B cell (primary cell): Measurements from ENCODE around the gene GLRX. TPM values are rescaled to one million over a fixed set of nuclear protein-coding genes. Genes with fewer than 3 reads are reported as not detected.
"Not testable (repeated sequence)": the region's sequence is repeated elsewhere in the genome, so short reads cannot be mapped to it uniquely, and the experiment has no call there.

Source experiments
- ATAC-seq: fragments of 200-7000 bp; cut with Tn5 transposase; one replicate; pipeline ENCODE4 v1.10.0; 2021; ENCODE audit warnings: low read depth, mild to moderate bottlenecking, moderate number of reproducible peaks, moderate library complexity
- CTCF ChIA-PET: fragments of 350-600 bp; sonication (Branson Sonifier 250); formaldehyde crosslinking; loops from one replicate; lab custom pipeline; 2021; ENCODE audit warnings: antibody characterized with exemption, inconsistent platforms; lab: Charles Lee
- POLR2A ChIA-PET: fragments of 350-600 bp; sonication (Branson Sonifier 250); formaldehyde crosslinking; loops from one replicate; lab custom pipeline; 2021; ENCODE audit warnings: antibody characterized with exemption; lab: Charles Lee
- DNase-seq: peaks from one replicate; pipeline ENCODE4 v3.0.0; 2013
- H2AFZ ChIP-seq: 2 replicates; pipeline ENCODE4 v1.6.1; 2012; ENCODE audit warnings: mild to moderate bottlenecking, low read depth, low read length; ENCODE audit not compliant: insufficient read depth, poor library complexity, severe bottlenecking
- H3K27ac ChIP-seq, 2 donors: 1 replicate in 1 of 2; 2 replicates in 1 of 2; pipeline ENCODE4 v1.5.1; 2012 to 2013; ENCODE audit warnings: low read length in 2 of 2, mild to moderate bottlenecking in 2 of 2, moderate library complexity in 1 of 2
- H3K27me3 ChIP-seq, 4 experiments: fragments of 200-600 bp in 1 of 4; sonication (generic) in 1 of 4; replicated peaks in 1 of 4; 1 replicate in 2 of 4; 2 replicates in 2 of 4; pipeline versions ENCODE4 v1.6.1 to v1.7.0; 2013 to 2016; ENCODE audit warnings: low read length in 3 of 4, mild to moderate bottlenecking in 2 of 4, mixed read lengths in 1 of 4, moderate library complexity in 1 of 4; ENCODE audit not compliant: insufficient read depth in 4 of 4, control insufficient read depth in 3 of 4; ENCODE audit errors: control extremely low read depth in 1 of 4
- H3K36me3 ChIP-seq, 2 experiments: replicated peaks in 1 of 2; 1 replicate in 1 of 2; 2 replicates in 1 of 2; pipeline versions ENCODE4 v1.6.1 to v1.7.1; 2013; ENCODE audit warnings: low read length in 1 of 2; ENCODE audit not compliant: insufficient read depth in 2 of 2, control insufficient read depth in 1 of 2; ENCODE audit errors: control extremely low read depth in 1 of 2, extremely low read depth in 1 of 2
- H3K4me1 ChIP-seq, 2 donors: fragments of 200-600 bp in 1 of 2; sonication (generic) in 1 of 2; 1 replicate in 1 of 2; 2 replicates in 1 of 2; pipeline versions ENCODE4 v1.5.1 to v1.6.1; 2013 to 2017; ENCODE audit warnings: low read length in 2 of 2; ENCODE audit not compliant: control insufficient read depth in 2 of 2, insufficient read depth in 2 of 2
- H3K4me2 ChIP-seq: replicated peaks from 2 replicates; pipeline ENCODE3; 2012; ENCODE audit warnings: mild to moderate bottlenecking, low read depth, low read length; ENCODE audit not compliant: poor library complexity, severe bottlenecking
- H3K4me3 ChIP-seq, 5 experiments: fragments of 200-600 bp in 1 of 5; sonication (generic) in 1 of 5; 1 replicate in 3 of 5; 2 replicates in 2 of 5; pipeline versions ENCODE4 v1.5.1 to v1.7.0; 2011 to 2016; ENCODE audit warnings: low read length in 4 of 5, mild to moderate bottlenecking in 4 of 5, low read depth in 2 of 5, control low read depth in 1 of 5, moderate library complexity in 1 of 5; ENCODE audit not compliant: insufficient read depth in 1 of 5; ENCODE audit errors: control extremely low read depth in 1 of 5, extremely low read depth in 1 of 5
- H3K79me2 ChIP-seq: fragments of 200-600 bp; sonication (generic); one replicate; pipeline ENCODE4 v1.6.0; 2016; ENCODE audit warnings: low read length; ENCODE audit not compliant: control insufficient read depth, insufficient read depth
- H3K9ac ChIP-seq: fragments of 200-600 bp; sonication (generic); 2 replicates; pipeline ENCODE4 v1.6.1; 2017; ENCODE audit warnings: mild to moderate bottlenecking, low read length, moderate library complexity
- H3K9me3 ChIP-seq, 3 donors: one replicate each; pipeline versions ENCODE4 v1.6.1 to v1.7.1; 2013; ENCODE audit warnings: low read length in 2 of 3; ENCODE audit not compliant: control insufficient read depth in 2 of 3, insufficient read depth in 1 of 3; ENCODE audit errors: control extremely low read depth in 1 of 3
- H4K20me1 ChIP-seq: 2 replicates; pipeline ENCODE4 v1.6.0; 2012; ENCODE audit warnings: mild to moderate bottlenecking, low read length; ENCODE audit not compliant: insufficient read depth, control insufficient read depth, poor library complexity, severe bottlenecking
- H3K27ac Mint-ChIP-seq: one replicate; pipeline ENCODE4 v1.8.0; 2021; ENCODE audit warnings: mixed read lengths
- H3K27me3 Mint-ChIP-seq: one replicate; pipeline ENCODE4 v1.8.0; 2021; ENCODE audit warnings: mixed read lengths
- H3K4me1 Mint-ChIP-seq: one replicate; pipeline ENCODE4 v1.8.0; 2021; ENCODE audit warnings: mixed read lengths
- H3K4me3 Mint-ChIP-seq: one replicate; pipeline ENCODE4 v1.8.0; 2021; ENCODE audit warnings: mixed read lengths
- H3K9me3 Mint-ChIP-seq: one replicate; pipeline ENCODE4 v1.8.0; 2022; ENCODE audit warnings: mixed read lengths; ENCODE audit not compliant: insufficient read depth
- CTCF ChIP-seq: fragments of 200-600 bp; IDR thresholded peaks from one replicate; pipeline ENCODE4 v1.8.0; 2022; ENCODE audit warnings: antibody characterized with exemption, mild to moderate bottlenecking
- EZH2 ChIP-seq: IDR thresholded peaks from 2 replicates; pipeline ENCODE4 v1.6.1; 2012; ENCODE audit warnings: borderline replicate concordance, low read depth, mild to moderate bottlenecking, moderate library complexity, low read length; ENCODE audit not compliant: insufficient read depth, poor library complexity, severe bottlenecking
- WGBS: methylation state at CpG from one replicate; pipeline ENCODE4 v1.1.5; 2013; ENCODE audit warnings: missing lambda C conversion rate; ENCODE audit not compliant: insufficient coverage; 5-methylcytosine and 5-hydroxymethylcytosine counted together
- intact Hi-C: fragments of 100-400 bp; cut with micrococcal nuclease; formaldehyde crosslinking; loops from one replicate; pipeline ENCODE4 v1.10.0; 2022
- polyA plus RNA-seq: library from polyadenylated mRNA; depleted of rRNA; stranded (reverse); fragments of >200 nt; gene quantifications from 2 replicates; pipeline ENCODE4 v1.2.3, GENCODE V29; 2012
- total RNA-seq, 2 donors: library from RNA; stranded (reverse); fragments of 120-200 nt in 1 of 2; gene quantifications; 1 replicate in 1 of 2; 2 replicates in 1 of 2; pipeline versions ENCODE4 v1.2.3 to v1.2.4, GENCODE V29; 2013 to 2022

The GLRX gene
- total and polyA plus RNA-seq, 2 donors (not counting 1 experiment from before 2014, with no cell fraction given) = 44.6 to 54.8 TPM

GRCh38 chr5:95816341-95816740 is 6.2 kb downstream of the GLRX start:
- intact Hi-C loops = no loop called here
- Histone ChIP-seq H3K27me3 (no peaks in the 10 kb centered on the region), H3K79me2 (peaks cover 97% of the 10 kb centered on the region), H2AFZ (no peak overlapping the region), H3K4me2 (no peak overlapping the region), H3K9ac (no peak overlapping the region), H3K27ac (no peak overlapping the region), H3K4me3 (no peak overlapping the region), H3K4me1 (peaks cover 47 to 53% of the 10 kb centered on the region in 2 donors), H4K20me1 (no peaks in the 10 kb centered on the region), H3K36me3 (peaks cover 1 to 53% of the 10 kb centered on the region in 2 experiments), H3K9me3 (no peaks in the 10 kb centered on the region)
- H3K9me3 Mint-ChIP-seq = no peaks in the 10 kb centered on the region
- H3K27ac Mint-ChIP-seq = peak overlapping the region; percentile 94
- H3K4me3 Mint-ChIP-seq = peak overlapping the region; percentile 86
- TF ChIP-seq CTCF (no peak), EZH2 (no peak)
- CTCF ChIA-PET = interaction anchor here (0.9 to 11.9 kb wide), 4 partner anchors 7 to 35 kb away, joined by 4 to 181 read pairs (median 44); no protein-coding TSS in a partner anchor
- ATAC-seq (no peak), DNase-seq (no peak)
- POLR2A ChIA-PET = no interaction called here
- no peaks in the 10 kb centered on the region for H3K27me3 Mint-ChIP-seq
- 94% methylated on average over 7 of the region's 8 CpGs for WGBS
- H3K4me1 Mint-ChIP-seq = peaks cover 85% of the 10 kb centered on the region

DNA sequence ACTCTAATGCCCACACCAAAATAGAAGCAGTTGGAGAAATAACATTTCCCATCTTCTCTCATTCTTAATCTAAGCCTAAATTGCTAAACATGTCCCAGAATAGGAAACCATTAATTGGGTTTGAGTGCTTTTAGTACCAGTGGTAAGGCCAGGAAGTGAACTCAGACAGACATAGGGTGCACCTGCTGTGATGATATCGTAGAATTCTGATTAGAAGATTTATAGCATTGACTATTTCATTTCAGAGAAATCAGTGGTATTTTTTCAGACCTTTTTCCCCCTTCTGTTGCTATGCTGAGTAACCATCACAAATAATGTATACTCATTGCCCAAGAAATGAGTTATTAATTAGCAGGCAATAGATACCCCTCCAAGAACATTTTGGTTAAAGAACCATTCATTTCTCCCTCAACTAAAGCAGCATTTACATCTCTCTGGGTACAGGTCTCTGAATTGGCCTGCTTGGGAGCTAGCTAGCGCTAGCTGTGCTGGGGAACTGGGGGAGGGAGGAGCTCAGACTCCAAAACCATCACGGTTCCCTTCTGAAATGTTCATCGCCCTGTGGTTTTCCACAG is 7.3 kb downstream of the GLRX start:
- H3K27me3 Mint-ChIP-seq = no peaks in the 10 kb centered on the region
- Histone ChIP-seq H3K9ac (no peak overlapping the region), H2AFZ (no peak overlapping the region), H3K9me3 (no peaks in the 10 kb centered on the region), H4K20me1 (no peaks in the 10 kb centered on the region), H3K79me2 (peaks cover 93% of the 10 kb centered on the region), H3K4me1 (peaks cover 43 to 49% of the 10 kb centered on the region in 2 donors), H3K27ac (peak overlapping the region in 1 of 2 donors; percentile 46), H3K36me3 (peaks cover 1 to 53% of the 10 kb centered on the region in 2 experiments), H3K4me3 (no peak overlapping the region), H3K4me2 (no peak overlapping the region), H3K27me3 (no peaks in the 10 kb centered on the region)
- DNase-seq (no peak), ATAC-seq (no peak)
- no peak for TF ChIP-seq EZH2
- no peak for TF ChIP-seq CTCF
- intact Hi-C loops = no loop called here
- H3K4me3 Mint-ChIP-seq = no peak overlapping the region
- ChIA-PET CTCF (interaction anchor here (0.9 to 11.9 kb wide), 2 partner anchors 27 to 34 kb away, joined by 4 to 181 read pairs; no protein-coding TSS in a partner anchor), POLR2A (no interaction called here)
- H3K27ac Mint-ChIP-seq = peak overlapping the region; percentile 94
- 56% methylated on average over 2 of the region's 4 CpGs for WGBS
- no peaks in the 10 kb centered on the region for H3K9me3 Mint-ChIP-seq
- H3K4me1 Mint-ChIP-seq = peaks cover 86% of the 10 kb centered on the region

GRCh38 chr5:95813035-95813434 is 9.5 kb downstream of the GLRX start:
- H3K4me3 ChIP-seq, H3K9me3 ChIP-seq, intact Hi-C loops, H3K27ac ChIP-seq, H3K27me3 ChIP-seq, H3K4me3 Mint-ChIP-seq, H2AFZ ChIP-seq, H3K27me3 Mint-ChIP-seq, H3K4me2 ChIP-seq, H3K9ac ChIP-seq, POLR2A ChIA-PET, DNase-seq, H3K9me3 Mint-ChIP-seq, ATAC-seq, H4K20me1 ChIP-seq: not testable (repeated sequence)
- H3K27ac Mint-ChIP-seq = peak overlapping the region; percentile 4
- Histone ChIP-seq H3K4me1 (peaks cover 44 to 47% of the 10 kb centered on the region in 2 donors), H3K36me3 (peaks cover 1 to 53% of the 10 kb centered on the region in 2 experiments), H3K79me2 (peaks cover 82% of the 10 kb centered on the region)
- CTCF ChIA-PET = interaction anchor here (1.5 to 2.3 kb wide), 3 partner anchors 10 to 32 kb away, joined by 3 to 7 read pairs (median 3); partner anchors contain the start of gene GLRX
- 100% methylated on average over 4 of the region's 8 CpGs for WGBS
- peaks cover 89% of the 10 kb centered on the region for H3K4me1 Mint-ChIP-seq
